Left lobe of liver (tissue), 2 donors: ENCODE measurements around the gene MINDY3. TPM values are rescaled to one million over a fixed set of nuclear protein-coding genes. Genes with fewer than 3 reads are reported as not detected.
"Not testable (repeated sequence)": the region's sequence is repeated elsewhere in the genome, so short reads cannot be mapped to it uniquely, and the experiment has no call there.

Experiments
- ATAC-seq: fragments of 200-7000 bp; cut with Tn5 transposase; one replicate; pipeline ENCODE4 v1.9.1; 2020; ENCODE audit warnings: mild to moderate bottlenecking, moderate library complexity
- DNase-seq: peaks from one replicate; pipeline ENCODE4 v3.0.0-alpha.2; 2020; ENCODE audit warnings: low spot score
- total RNA-seq: library from RNA; stranded (reverse); gene quantifications from one replicate; pipeline ENCODE4 v1.2.1, GENCODE V29; 2021
- donor health status: DM: no; HTN: no; CAD: no; lungs with moderate emphysema.
- donor health status: DM: no; HTN: yes; CAD: no.

MINDY3 gene
- total RNA-seq, 1 donor from 2014 or later, result 11.8 TPM

DNA sequence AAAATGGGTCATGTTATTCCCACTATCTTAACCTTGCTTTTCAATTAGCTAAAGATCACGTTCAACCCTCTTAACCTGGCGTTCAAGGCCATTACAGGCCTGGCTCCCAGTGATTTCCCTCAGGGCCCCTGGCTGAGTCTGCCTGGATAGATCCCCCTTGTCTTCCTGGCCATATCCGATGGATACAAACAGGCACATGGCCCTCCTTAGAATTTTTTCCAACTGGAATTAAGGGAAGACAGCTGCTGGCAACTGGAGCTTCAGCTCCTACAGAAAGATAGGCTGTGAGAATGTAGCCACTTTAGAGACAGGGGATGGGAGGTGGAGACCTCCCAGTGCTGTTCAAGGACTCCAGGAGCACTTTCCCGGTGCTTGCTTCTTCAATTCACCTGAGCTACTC, 77.5 kb downstream of the MINDY3 start:
- DNase-seq (no peak), ATAC-seq (no peak)

DNA sequence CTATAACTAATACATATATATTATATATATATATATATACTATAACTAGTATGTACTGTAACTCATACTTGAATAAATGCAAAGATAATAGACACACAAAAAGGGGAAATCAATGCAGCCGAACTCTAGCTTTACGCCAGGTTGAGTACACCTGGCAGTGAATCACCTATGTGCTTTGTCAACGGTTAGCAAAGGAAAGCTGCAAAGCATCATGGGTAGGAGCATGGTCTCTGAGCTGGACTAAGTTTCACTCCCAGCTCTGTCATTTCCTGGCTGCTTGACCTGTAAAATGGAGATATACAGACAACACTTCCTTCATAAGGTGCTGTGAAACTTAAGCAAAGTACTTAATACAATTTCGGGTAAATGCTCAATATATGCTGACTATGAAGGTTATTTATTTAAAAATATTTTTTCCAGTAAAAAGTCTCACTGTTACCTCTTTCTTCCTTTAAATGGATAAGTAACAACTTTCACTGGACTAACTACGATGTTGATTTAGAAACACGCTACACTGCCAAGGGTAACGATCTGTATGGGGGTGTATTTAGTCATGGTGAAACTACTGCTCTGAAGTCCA, 78.8 kb downstream of the MINDY3 start:
- DNase-seq, result no peak
- no peak for ATAC-seq

DNA sequence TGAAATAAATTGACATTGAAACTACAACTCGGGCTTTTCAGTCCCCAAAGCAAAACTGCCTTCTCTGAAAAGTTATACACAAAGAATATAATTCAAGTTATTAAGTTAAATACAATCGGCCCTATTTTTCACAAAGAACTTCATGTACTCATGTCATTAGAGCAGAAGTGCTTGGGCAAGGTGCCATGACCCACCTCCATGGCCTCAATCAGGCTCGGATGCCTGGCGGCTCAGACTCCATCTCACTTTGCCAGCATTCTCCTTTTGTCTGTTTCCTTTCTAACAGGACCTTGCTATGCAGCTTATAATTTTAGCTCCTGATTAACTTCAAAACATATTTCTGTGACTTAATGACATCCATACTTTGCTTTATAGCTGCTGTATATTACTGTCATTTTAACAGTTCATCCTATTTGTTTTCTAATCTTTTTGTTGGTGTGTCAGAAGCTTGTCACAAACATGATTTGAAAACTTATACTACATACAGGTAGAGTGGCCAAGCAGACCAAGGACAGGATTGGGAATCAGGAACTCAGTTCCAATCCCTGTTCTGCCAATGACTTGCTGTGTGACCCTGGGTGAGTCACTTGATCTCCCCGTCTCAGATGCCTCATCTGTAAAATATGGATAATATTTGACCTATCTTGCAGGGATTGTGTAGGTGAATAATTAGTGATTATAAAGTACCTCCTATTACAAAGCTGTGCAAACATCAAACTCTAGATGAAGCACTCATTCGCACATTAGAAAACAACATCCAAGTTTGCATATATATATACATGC, 79.8 kb downstream of the MINDY3 start:
- ATAC-seq, result no peak
- no peak for DNase-seq

DNA sequence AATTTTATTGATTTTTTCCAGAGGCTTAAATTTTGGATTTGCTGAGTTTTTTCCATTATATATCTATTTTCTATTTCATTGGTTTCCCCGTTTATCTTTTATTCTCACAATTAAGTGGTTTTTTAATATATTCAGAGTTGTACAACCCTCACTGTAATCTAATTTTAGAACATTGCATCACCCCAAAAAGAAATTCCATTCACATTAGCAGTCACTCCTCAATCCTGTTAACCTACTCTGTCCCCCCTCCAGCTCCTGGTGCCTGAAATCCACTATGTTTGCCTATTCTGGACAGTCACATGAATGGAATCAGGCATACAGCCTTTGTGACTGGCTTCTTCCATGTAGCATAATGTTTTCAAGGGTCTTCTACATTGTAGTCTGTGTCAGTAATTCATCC, 84.8 kb downstream of the MINDY3 start:
- no peak for DNase-seq
- no peak for ATAC-seq

DNA sequence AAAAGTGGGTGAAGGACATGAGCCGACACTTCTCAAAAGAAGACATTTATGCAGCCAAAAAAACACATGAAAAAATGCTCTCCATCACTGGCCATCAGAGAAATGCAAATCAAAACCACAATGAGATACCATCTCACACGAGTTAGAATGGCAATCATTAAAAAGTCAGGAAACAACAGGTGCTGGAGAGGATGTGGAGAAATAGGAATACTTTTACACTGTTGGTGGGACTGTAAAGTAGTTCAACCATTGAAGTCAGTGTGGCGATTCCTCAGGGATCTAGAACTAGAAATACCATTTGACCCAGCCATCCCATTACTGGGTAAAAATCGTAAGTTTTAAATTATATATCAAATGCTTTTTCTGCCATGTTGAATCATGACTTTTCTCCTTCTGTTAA, 85.8 kb downstream of the MINDY3 start:
- not testable (repeated sequence) for ATAC-seq, DNase-seq

DNA sequence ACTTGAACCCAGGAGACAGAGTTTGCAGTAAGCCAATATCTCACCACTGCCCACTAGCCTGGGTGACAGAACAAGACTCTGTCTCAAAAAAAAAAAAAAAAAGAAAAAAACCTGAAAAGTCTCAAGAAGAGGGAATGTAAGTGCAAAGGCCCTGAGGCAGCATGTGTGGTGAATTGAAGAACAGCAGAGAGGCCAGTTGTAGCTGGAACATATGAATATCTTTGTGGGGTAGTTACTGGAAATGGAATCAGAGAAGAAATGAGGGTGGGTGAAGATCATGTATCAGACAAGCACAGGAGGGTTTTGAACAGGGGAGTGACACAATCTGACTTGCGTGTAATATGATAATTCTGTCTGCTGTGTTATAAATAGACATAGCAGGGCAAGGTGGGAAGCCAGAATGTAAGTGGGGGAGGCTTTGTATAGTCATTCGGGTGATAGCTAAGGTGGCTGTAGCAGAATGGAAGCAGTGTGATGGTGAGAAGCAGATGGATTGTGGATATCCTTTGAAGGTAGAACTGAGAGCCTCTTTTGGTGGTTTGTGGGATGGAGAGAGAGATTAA, 95.3 kb downstream of the MINDY3 start:
- DNase-seq, result no peak
- ATAC-seq, result no peak

DNA sequence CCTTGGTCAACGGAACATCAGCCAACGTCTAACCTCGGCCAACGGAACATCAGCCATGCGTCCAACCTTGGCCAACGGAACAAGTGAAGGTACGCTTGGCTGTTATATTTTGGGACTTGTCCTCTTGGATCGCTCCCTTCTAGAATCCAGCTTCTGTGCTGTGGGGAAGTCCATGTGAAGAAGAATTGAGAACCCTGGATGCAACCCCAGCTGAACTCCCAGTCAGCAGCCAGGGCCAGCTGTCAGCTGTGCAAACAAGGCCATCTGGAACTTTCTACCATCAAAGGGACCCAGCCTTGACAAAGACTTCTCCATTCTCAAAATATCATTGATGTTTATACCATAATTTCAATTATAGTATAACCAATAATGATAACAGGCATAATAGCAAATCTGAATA, 97.3 kb downstream of the MINDY3 start:
- DNase-seq (no peak), ATAC-seq (no peak)

DNA sequence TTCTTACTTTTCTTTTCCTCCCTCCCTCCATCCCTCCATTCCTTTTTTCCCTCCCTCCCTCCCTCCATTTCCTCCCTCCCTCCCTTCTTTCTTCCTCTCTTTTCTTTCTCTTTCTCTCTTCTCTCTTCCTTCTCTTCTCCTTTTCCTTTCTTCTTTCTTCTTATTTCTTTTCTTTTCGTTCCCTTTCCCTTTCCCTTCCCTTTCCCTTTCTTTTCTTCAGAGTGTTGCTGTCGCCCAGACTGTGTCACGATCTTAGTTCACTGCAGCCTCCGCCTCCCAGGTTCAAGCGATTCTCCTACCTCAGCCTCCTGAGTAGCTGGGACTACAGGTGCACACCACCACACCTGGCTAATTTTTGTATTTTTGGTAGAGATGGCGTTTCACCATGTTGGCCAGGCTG, 98.1 kb downstream of the MINDY3 start:
- ATAC-seq, DNase-seq: not testable (repeated sequence)

DNA sequence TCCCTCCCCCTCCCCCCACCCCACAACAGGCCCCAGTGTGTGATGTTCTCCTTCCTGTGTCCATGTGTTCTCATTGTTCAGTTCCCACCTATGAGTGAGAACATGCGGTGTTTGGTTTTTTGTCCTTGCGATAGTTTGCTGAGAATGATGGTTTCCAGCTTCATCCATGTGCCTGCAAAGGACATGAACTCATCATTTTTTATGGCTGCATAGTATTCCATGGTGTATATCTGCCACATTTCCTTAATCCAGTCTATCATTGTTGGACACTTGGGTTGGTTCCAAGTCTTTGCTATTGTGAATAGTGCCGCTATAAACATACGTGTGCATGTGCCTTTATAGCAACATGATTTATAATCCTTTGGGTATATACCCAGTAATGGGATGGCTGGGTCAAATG, 99.1 kb downstream of the MINDY3 start:
- ATAC-seq, DNase-seq: not testable (repeated sequence)

DNA sequence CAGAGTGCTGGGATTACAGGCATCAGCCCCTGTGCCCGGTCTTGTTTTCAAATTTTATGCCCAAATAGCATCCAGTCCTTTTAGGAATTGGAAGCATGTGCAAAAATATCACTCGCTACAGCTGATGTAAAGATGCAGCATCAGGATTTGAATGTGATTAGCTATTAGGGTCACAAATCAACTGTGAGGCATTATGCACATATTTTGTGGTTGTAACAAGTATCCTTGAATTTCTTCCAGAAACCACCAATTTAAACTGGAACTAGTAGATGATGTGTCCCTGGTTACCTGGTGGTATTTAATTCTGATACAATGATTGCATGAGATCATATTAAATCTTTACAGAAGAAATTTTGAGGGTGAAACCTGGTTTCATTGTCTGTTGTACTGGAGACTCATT, 99.6 kb downstream of the MINDY3 start:
- ATAC-seq (no peak), DNase-seq (no peak)

DNA sequence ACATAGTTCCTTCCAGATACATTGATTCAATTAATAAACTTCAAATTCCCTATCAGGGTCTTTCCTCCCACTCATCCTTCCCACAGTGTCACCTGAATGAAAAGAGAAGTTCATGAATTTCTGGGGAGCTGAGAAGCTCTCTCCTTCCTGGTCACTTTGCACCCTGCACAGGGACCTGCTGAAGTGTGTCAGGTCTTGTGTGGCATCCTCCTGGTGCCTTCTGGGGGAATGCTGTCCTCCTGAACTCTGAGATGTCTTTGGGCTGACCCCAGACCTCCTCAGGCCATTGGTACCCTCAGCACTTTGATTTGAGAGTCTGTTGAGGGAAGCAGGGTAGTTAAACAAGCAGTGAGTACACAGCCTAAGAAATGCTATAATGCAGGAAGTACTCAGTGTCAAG, 101.0 kb downstream of the MINDY3 start:
- no peak for ATAC-seq

DNA sequence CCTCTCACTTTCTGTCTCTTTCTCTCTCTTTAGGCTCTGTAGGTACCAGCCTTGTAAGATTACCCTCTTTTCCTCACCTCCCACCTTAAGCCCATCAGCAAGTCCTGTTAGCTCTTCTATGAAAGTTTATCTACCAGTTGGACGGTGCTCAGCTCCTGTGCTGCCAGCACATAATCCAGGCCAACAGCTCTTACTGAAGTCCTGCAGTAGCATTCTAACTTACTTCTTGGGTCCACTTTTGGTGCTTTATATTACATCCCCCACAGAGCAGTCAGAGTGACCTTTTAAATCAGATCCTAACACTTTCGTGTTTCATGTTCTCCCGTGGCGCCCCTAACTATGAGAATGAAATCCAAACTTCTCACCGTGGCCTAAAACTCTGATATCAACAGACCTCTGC, 101.7 kb downstream of the MINDY3 start:
- no peak for ATAC-seq
- DNase-seq, result no peak

More for the DNA sequence above, 101.0 kb downstream of the MINDY3 start:
- DNase-seq, result no peak

DNA sequence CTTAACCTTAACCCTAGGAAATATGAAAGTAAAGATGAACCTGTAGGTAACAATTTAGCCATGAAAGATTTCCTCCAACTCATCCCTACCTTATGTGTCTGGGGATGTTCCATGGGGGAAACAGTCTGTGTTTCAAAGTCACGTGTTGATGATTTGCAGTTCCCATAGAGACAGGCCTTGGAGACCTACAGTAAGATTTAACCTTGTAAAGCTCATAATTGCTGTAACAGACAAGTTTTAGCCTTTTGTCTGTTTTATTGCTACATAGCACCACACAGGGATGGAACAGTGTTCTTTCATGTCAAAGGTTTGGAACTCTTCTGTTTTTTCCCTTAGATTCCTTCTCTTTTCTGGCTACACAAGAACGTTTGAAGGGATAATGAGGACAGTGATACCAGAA, 105.4 kb downstream of the MINDY3 start:
- ATAC-seq, result no peak
- no peak for DNase-seq

DNA sequence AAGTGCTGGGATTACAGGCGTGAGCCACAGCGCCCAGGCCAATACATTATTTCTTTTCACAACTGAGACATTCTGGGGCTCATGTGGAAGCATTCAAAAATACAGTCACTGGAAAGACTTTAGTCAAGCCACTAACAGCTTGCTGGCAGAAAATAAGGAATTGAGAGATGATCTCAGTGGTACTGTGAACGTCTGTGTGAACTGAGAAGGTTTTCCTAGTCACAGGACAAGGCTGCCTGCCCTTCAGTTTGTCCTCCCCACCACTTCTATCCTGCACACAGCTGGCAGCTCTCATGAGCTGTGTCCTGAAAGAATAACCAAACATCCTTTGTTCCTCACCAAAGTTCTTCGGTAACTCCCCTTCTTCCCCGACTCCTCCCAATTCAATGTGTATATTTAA, 109.3 kb downstream of the MINDY3 start:
- no peak for DNase-seq
- no peak for ATAC-seq

DNA sequence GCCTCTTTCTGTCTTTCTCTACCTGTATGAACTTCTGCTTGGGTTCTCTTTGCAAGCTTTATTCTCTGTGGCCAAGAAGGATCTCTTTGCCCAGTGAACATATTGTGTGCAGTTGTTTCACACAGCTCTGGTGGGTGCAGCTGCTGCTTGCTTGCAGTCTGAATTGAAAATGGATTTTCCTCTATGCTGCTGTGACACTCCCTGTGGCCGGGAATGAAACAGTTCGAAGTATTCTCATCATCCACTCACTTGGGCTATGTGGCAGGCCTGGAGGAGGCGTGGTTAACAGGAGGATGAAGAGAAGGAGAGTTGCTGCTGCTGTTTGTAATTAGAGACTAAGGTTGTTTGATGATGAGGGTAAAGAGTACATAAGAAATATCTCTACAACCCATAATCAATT, 112.2 kb downstream of the MINDY3 start:
- ATAC-seq, result no peak
- no peak for DNase-seq

DNA sequence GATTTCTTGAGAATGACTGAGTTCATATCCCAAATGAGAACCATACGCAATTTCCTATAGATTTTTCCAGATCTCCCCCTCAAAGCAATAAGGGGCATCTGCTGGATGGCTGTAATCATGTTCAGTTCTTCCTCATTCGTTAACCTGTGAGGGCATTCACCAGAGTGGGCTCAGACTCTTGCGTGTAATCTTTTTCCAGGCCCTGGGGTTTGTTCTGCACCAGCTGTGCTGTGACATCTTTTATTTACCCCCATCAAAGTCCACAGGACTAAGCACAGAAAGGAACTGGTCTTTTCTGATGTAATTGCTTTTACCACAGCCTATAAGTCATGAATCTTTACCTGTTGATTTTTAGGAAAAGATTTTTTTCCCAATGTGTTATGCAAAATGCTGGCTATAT, 112.7 kb downstream of the MINDY3 start:
- ATAC-seq (no peak), DNase-seq (no peak)

DNA sequence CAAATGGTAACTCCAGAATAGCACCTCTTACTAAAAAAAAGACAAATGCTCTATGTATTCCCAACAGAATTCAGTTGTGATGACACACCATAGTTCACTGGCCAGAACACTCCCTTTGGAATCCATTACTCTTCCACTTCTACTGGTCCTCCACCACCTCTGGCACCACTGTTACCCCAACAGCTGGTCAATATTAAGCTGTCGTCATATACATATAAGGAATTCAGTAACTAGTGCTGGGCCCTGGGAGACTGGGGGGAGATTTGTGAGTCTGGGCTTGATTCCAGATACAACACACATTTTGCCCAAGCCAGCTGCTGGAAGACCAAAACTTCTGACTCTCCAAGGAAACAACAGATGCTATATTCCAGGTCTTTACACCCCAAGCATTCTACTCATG, 114.6 kb downstream of the MINDY3 start:
- DNase-seq, result no peak
- ATAC-seq, result no peak

DNA sequence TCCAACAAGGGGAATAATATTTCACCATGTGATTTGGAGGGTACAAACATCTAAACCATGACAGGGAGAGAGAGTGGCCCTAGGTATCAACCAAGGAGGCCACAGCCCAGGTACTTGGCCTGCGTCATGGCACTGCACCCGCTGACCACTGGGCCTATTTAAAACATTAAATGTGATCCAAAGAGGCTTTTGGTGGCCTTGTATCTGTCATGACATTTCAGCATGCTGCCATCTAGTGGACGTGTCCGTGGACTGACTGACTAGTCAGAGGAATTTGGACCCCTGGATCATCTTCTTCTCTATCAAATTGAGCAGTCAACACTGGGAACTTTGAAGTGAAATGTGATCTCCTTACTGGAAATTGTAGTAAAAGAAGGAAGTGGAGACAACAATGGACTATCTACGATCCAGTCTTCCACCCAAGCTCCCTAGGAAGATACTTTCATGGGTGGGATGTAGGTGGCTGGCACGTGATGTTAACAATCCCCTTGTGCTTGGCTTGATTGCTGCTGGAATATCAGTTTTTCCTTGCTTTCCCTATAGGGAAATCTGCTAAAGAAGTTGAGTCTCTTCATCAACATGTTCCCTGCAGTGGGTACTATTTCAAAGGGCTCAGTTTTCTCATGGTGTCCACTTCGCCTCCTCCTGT, 116.0 kb downstream of the MINDY3 start:
- DNase-seq (no peak), ATAC-seq (peak; percentile 78)

DNA sequence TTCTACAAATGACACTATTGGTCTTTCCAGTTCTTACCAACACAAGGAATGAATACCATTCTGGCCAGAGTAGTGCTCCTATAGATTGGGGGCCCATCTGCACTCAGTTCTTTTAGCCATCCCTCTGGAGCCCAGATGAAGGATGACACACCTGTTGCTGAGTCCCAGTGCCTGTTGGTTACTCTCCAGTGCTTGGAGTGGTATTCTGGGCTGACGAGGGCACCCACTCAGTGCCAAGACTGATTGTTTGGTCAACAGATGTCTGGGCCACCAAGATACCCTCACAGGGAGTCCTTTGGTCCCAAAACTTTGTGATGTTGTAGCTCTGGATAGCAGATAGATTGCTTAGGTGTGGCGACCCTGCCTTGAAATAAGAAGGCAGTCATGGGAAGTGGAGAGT, 116.9 kb downstream of the MINDY3 start:
- no peak for DNase-seq
- no peak for ATAC-seq

DNA sequence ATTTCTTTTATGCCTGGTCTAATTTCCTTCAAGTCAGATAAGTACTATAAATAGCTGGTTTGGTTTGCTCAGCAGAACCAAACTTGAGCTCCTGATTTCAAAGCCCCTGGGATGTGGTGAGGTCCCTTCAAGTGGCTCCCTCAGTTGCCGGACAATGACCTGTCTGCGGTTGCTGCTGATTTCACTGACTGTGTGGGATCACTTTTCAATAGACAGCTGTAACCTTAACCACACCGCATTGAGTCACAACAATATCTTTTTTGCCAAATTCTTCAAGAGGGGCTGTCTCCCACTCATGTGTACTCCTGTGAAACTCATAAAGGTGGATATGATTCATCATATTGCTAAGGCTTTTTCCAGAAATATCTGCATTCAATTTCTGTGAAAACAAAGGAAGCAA, 117.5 kb downstream of the MINDY3 start:
- DNase-seq, result no peak
- no peak for ATAC-seq

DNA sequence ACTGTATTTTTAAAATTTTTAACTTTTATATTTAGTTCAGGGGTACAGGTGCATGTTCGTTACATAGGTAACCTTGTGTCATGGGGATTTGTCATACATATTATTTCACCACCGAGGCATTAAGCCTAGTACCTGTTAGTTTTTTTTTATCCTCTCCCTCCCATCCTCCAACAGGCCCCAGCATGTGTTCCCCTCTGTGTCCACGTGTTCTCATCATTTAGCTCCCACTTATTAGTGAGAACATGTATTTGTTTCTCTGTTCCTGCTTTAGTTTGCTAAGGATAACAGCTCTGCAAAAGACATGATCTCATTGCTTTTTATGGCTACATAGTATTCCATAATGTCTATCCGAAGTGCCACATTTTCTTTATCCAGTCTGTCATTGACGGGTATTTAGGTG, 118.2 kb downstream of the MINDY3 start:
- DNase-seq (no peak), ATAC-seq (no peak)

DNA sequence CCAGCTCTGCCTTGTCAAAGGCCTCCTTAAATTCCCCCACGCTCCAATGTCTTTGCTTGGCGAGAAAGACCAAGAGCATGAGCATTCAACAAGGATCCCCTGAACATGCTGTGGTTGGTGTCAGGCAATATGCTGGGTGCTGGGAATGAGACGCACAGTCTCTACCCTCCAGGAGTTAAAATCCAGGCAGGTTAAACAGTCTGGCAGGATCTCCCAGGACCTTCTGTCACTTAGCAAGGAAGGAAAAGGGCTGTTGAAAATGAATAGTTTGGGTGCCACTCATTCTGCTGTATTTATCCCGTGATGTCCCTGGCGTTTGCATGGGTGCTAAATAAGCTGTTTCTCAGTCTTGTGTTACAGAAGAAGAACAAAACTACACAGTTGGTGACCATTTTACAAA, 118.7 kb downstream of the MINDY3 start:
- no peak for ATAC-seq
- DNase-seq, result no peak
